GM12864 (cell line): Measurements from ENCODE around the gene LRBA.
A peak's percentile ranks its signal among the peaks of the same experiment; 100 is the strongest.
"Not testable (repeated sequence)": the region's sequence is repeated elsewhere in the genome, so short reads cannot be mapped to it uniquely, and the experiment has no call there.

ENCODE experiments used
- DNase-seq: peaks from one replicate; pipeline ENCODE4 v3.0.0-alpha.2; 2011; ENCODE audit warnings: low read depth
- H3K4me3 ChIP-seq: 2 replicates; pipeline ENCODE4 v1.5.1; 2011; ENCODE audit warnings: mild to moderate bottlenecking, low read depth, low read length, control low read depth
- TF ChIP-seq, protein P1 (sequence below): IDR thresholded peaks from 2 replicates; pipeline ENCODE4 v1.5.1; 2011; ENCODE audit warnings: low read depth, mild to moderate bottlenecking, moderate library complexity, low read length, control low read depth, inconsistent platforms; ENCODE audit errors: missing control alignments

Gene LRBA

DNA sequence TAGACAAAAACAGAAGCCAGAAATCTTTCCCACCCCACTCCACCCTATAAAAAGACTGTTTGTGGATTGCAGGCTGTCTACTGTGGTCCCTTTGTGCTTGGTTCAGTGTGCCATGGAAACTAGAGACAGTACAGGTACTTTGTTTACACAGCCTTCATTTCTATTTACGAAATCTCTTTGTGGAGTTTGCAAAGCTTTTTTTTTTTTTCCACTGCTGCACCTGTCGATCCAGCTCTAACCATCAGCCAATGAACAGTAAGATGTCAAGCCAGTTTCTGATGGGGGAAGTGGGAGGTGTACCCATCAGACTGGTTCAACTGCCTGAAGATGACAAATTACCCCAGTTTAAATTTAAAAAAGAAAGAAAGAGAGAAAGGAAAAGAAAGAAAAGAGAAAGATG is 20.2 kb upstream of the LRBA start:
- no peak overlapping the region for H3K4me3 ChIP-seq
- no peak for DNase-seq
- TF ChIP-seq, protein P1, sequence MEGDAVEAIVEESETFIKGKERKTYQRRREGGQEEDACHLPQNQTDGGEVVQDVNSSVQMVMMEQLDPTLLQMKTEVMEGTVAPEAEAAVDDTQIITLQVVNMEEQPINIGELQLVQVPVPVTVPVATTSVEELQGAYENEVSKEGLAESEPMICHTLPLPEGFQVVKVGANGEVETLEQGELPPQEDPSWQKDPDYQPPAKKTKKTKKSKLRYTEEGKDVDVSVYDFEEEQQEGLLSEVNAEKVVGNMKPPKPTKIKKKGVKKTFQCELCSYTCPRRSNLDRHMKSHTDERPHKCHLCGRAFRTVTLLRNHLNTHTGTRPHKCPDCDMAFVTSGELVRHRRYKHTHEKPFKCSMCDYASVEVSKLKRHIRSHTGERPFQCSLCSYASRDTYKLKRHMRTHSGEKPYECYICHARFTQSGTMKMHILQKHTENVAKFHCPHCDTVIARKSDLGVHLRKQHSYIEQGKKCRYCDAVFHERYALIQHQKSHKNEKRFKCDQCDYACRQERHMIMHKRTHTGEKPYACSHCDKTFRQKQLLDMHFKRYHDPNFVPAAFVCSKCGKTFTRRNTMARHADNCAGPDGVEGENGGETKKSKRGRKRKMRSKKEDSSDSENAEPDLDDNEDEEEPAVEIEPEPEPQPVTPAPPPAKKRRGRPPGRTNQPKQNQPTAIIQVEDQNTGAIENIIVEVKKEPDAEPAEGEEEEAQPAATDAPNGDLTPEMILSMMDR: no peak

DNA sequence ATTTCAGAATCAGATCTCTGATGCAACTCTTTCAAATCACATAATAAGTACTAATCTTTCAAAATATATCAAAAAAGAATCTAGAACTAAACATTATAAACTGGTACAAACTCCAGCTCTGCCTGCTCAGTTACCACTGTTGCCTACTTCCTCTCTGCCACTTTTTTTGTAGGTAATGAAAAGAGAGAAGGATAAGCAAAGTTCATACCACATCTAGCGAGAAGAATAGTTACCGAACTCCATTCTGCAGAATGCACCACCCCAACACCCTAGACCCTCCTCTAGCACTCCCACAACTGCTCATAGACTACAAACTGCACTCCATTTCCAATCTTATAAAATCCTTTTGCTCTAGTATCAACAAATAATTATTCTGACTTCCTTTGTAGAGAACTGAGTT is 19.7 kb upstream of the LRBA start:
- no peak overlapping the region for H3K4me3 ChIP-seq
- TF ChIP-seq, protein P1: no peak
- no peak for DNase-seq

DNA sequence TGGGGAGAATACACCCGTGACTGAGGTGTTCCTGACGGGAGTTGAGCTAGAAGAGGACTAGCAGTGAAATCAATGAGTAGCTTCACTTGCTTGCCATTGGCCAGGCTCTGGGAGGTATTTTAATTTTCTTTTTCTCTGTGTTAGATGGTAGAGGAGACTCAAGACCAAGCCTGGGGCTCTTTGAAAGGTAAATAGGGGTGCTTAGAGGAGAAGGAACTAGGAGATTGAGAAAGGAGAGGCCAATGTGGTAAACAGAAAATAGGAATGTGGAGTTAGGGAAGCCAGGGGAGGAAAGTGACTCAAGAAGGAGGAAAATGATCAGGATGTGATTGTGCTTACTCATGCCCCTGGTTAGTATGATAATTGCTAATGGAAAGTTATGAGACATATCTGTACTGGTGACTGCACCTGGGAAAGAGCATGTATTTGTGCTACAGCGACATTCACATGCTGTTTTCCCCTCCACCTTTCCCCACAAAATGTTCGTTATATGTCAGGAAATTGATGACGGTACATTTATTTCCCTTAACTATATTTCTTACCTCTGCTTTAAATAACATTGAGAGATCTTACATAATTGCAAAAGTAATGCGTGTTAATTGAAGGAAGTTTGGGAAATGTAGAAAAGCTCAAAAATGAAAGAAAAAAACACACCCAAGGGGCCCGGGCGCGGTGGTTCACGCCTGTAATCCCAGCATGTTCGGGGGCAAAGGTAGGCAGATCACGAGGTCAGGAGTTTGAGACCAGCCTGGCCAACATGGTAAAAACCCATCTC is 16.9 kb upstream of the LRBA start:
- TF ChIP-seq, protein P1: no peak
- peak overlapping the region; percentile 33 for H3K4me3 ChIP-seq
- DNase-seq: peak; percentile 19

DNA sequence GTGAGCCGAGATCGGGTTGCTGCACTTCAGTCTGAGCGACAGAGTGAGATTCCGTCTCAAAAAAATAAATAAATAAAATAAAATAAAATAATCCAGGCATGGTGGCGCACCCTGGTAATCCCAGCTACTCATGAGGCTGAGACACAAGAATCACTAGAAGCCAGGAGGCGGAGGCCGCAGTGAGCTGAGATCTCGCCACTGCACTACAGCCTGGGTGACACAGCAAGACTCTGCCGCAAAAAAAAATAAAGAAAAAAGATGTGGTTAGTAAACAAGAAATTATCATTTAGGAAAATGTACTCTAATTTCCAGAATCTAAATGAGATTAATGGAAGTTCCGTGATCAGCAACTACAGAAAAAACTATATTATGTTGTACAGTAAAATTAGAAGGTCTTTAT is 14.5 kb upstream of the LRBA start:
- no peak overlapping the region for H3K4me3 ChIP-seq
- TF ChIP-seq, protein P1: no peak
- no peak for DNase-seq

DNA sequence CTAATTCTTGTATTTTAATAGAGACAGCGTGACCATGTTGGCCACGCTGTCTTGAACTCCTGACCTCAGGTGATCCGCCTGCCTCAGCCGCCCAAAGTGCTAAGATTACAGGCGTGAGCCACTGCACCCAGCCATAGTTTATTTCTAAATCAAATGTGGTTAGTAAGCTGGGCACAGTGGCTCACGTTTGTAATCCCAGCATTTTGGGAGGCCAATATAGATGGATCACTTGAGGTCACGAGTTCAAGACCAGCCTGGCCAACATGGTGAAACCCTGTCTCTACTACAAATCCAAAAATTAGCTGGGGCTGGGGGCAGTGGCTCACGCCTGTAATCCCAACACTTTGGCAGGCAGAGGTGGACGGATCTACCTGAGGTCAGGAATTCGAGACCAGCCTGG is 13.9 kb upstream of the LRBA start:
- not testable (repeated sequence) for H3K4me3 ChIP-seq, DNase-seq

DNA sequence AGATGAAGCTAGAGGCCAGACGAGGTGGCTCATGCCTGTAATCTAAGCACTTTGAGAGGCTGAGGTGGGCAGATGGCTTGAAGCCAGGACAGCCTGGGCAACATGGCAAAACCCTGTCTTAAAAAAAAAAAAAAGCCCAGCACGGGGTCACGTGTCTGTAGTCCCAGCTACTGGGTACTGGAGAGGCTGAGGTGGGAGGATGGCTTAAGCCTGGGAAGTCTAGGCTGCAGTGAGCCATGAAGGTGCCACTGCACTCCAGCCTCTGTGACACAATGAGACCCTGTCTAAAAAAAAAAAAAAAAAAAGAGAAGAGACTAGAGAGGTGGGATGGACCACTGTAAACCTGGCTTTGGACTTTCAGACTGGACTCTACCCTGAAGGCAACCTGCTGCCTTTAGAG is 10.7 kb upstream of the LRBA start:
- no peak for DNase-seq
- TF ChIP-seq, protein P1: no peak
- H3K4me3 ChIP-seq: no peak overlapping the region

DNA sequence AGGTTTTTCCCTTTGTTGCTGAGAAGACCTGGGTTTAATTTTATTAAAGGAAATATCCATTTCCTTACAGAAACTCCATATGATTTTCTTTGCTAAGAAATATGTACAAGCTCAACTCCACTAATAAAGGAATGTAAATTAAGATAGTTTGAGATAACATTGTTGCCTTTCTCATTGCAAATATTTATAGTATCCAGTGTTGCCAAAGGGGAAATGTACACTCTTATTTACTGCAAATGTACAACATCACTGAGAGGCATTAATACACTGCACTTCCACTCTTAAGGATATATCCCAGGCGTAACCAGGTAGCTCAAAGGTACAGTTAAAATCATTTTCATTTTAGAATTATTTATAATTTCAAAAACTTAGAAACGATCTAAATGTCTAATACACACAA is 7.5 kb upstream of the LRBA start:
- no peak overlapping the region for H3K4me3 ChIP-seq
- TF ChIP-seq, protein P1: no peak
- no peak for DNase-seq
